HepG2 (cell line): ENCODE results near the gene TIMELESS. TPM values are rescaled to one million over a fixed set of nuclear protein-coding genes. Genes with fewer than 3 reads are reported as not detected.

ENCODE experiments used
- ATAD3A ChIP-seq: sonication (generic); formaldehyde crosslinking; IDR thresholded peaks from 2 replicates; pipeline ENCODE4 v1.4.0; 2020; ENCODE audit warnings: missing genetic modification reagents
- CREB1 ChIP-seq, 2 experiments: fragments of 450-650 bp in 1 of 2; IDR thresholded peaks; 2 replicates each; pipeline ENCODE4 v1.6.1; 2016 to 2017; ENCODE audit warnings: control low read depth in 1 of 2, mild to moderate bottlenecking in 1 of 2, missing compliant biosample characterization in 1 of 2, missing genetic modification characterization in 1 of 2
- DMTF1 ChIP-seq: sonication (generic); formaldehyde crosslinking; IDR thresholded peaks from 2 replicates; pipeline ENCODE4 v1.4.0; 2020; ENCODE audit warnings: mild to moderate bottlenecking, missing genetic modification reagents
- GMEB2 ChIP-seq: IDR thresholded peaks from 2 replicates; pipeline ENCODE4 v1.6.1; 2016; ENCODE audit warnings: missing biosample characterization, missing genetic modification reagents, low read depth
- IRX3 ChIP-seq: sonication (generic); formaldehyde crosslinking; IDR thresholded peaks from 2 replicates; pipeline ENCODE4 v1.8.1; 2023; ENCODE audit warnings: mild to moderate bottlenecking, low read depth, missing genetic modification reagents, borderline replicate concordance
- MLX ChIP-seq: IDR thresholded peaks from 2 replicates; pipeline ENCODE4 v1.6.1; 2016
- MNT ChIP-seq: fragments of 450-650 bp; IDR thresholded peaks from 2 replicates; pipeline ENCODE4 v1.6.1; 2016
- PTBP1 ChIP-seq: fragments of 200-400 bp; formaldehyde crosslinking; IDR thresholded peaks from 2 replicates; pipeline ENCODE4 v1.6.1; 2018; ENCODE audit warnings: low read length, low read depth; ENCODE audit not compliant: poor library complexity, severe bottlenecking
- ZNF275 ChIP-seq: sonication (generic); formaldehyde crosslinking; IDR thresholded peaks from 2 replicates; pipeline ENCODE4 v1.8.0; 2022; ENCODE audit warnings: missing genetic modification reagents, mild to moderate bottlenecking, inconsistent platforms, borderline replicate concordance
- ZNF619 ChIP-seq: sonication (generic); formaldehyde crosslinking; IDR thresholded peaks from 2 replicates; pipeline ENCODE4 v1.4.0; 2020; ENCODE audit warnings: mild to moderate bottlenecking, missing genetic modification reagents
- ZNF646 ChIP-seq: sonication (generic); formaldehyde crosslinking; IDR thresholded peaks from 2 replicates; pipeline ENCODE4 v1.9.0; 2021; ENCODE audit warnings: mild to moderate bottlenecking, missing genetic modification reagents
- polyA plus RNA-seq, 8 experiments: library from polyadenylated mRNA; depleted of rRNA in 3 of 8; stranded (reverse) in 7 of 8; unstranded in 1 of 8; fragments of >200 nt; fragmentation: Illumina TruSeq in 4 of 8; extraction: Trizol in 4 of 8; gene quantifications; 2 replicates each; pipeline versions ENCODE4 v1.2.1 to v1.2.3, GENCODE V29; 2011 to 2016; ENCODE audit warnings: low read depth in 4 of 8, missing spikeins in 1 of 8, mixed read lengths in 1 of 8; ENCODE audit not compliant: insufficient read depth in 1 of 8
- total RNA-seq, 5 experiments: library from RNA; depleted of rRNA; stranded (reverse); fragments of >200 nt; fragmentation: Illumina TruSeq; extraction: Trizol; gene quantifications; 2 replicates each; pipeline ENCODE4 v1.2.3, GENCODE V29; 2016; ENCODE audit warnings: low read depth in 1 of 5

The TIMELESS gene
- total and polyA plus RNA-seq, 2 of the 13 experiments (the other 11 are each of a cell fraction or from before 2014, with no cell fraction given) = 4.0 to 20.3 TPM

GRCh38 chr12:56468216-56469006 is 19.2 kb upstream of the TIMELESS start, which contains the start of gene SPRYD4 (continued):
- no peak for TF ChIP-seq DMTF1 (CRISPR knock-in tag)
- TF ChIP-seq ZNF619 (CRISPR knock-in tag) = no peak
- TF ChIP-seq PTBP1 = no peak
- TF ChIP-seq IRX3 (CRISPR knock-in tag) = no peak
- no peak for TF ChIP-seq ATAD3A
- TF ChIP-seq MNT = peak; percentile 94
- TF ChIP-seq ZNF646 = no peak
- TF ChIP-seq CREB1 (IDR thresholded peaks at IDR 0.05) = peak; percentile 98
- TF ChIP-seq CREB1 (CRISPR knock-in tag; IDR thresholded peaks at IDR 0.05) = peak; percentile 99
- peak; percentile 86 for TF ChIP-seq MLX
- TF ChIP-seq ZNF275 = peak; percentile 72; the same call in 1 of the 2 replicates
- TF ChIP-seq GMEB2 (CRISPR knock-in tag) = peak; percentile 89
